NCI-H1436 treated with DMSO at 0.1 percent for 48 hours (cell line): ENCODE measurements around the gene BAHD1.
"Not testable (repeated sequence)": the region's sequence is repeated elsewhere in the genome, so short reads cannot be mapped to it uniquely, and the experiment has no call there.

ENCODE experiments used
- DNase-seq: peaks from one replicate; lab custom pipeline; 2025; lab: John Stamatoyannopoulos, UW

BAHD1 gene

GRCh38 chr15:40445421-40445922, 4.7 kb downstream of the BAHD1 start:
- no peak for DNase-seq

- no peak for DNase-seq
Observed at GRCh38 chr15:40446144-40446543, 5.4 kb downstream of the BAHD1 start.

DNA sequence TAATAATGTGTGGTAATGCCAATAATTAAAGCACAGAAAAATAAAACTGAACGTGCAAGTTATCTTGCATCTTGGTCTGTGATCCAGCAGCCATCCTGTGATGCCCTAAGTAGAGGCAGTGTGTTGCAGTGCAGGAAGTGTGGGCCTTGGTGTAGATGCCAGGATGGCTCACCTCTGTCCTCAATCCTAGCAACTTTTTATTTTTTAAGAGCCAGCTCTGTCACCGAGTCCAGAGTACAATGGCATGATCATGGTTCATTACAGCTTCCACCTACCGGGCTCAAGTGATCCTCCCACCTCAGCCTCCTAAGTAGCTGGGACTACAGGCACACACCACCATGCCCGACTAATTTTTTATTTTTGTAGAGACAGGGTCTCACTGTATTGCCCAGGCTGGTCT, 7.6 kb downstream of the BAHD1 start:
- DNase-seq: no peak

DNA sequence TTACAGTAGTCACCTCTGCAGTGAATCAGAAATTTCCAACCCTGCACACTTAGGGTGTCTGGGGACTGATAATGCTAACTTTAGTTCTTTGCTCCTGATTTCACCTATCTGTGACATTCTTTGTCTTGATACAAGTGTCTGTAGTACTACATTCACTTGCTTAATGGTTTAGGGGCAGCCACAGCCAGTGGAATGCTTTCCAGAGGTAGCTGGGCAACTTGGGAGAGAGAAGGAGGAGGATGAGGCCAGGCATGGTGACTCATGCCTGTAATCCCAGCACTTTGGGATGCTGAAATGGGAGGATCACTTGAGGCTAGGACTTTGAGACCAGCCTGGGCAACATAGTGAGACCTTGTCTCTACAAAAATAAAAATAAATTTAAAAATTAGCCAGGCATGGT, 8.5 kb downstream of the BAHD1 start:
- DNase-seq: no peak

DNA sequence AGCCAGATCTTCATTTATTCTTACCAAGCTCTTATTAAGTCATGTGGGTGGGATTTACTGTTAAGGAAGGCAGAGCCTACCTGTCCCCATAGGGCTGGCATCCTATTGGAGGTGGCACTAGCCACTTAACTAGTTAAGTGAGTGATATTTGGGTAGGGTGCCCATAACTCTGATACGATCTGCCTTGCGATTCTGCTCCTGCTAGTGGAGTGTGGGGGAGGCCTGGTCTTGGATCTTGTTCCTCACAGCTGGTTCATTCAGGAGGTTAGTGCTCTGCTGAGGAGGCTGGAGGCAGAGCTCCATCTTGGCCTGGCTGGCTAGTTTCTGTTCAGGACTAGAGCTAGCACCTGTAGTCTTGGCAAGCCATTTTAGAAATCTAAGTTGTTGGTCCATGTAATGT, 9.3 kb downstream of the BAHD1 start:
- DNase-seq: no peak

DNA sequence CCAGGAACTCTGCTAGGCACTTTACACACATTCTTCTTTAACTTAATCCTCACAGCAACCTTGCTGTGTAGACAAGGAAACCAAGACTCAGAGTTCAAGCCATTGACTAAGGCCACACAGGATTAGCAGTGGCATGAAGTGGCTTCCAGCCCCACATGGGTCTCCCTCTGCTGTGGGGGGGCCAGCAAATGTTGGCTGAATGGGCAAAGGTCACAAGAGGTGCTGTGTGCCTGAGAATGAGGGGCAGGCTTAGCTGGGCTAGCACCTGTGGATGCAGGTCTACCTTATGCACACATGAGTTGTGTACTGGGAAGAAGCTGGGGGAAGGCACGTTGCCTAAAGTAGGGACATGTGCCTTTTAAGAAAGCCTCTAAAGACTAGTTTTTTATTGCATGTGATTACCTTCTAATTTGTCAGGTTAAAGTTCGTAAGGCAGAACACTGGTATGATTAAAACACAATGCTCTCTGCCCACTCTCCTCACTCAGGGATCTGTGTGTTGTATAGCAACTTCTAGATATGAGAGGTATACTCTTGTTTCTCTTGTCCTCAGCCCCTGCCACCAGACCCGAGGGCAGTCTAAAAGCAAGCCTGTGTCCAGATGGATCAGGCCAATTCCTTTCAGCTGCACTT, 10.9 kb downstream of the BAHD1 start:
- no peak for DNase-seq

GRCh38 chr15:40452296-40453090, 11.7 kb downstream of the BAHD1 start:
- DNase-seq: no peak

- not testable (repeated sequence) for DNase-seq
Observed at GRCh38 chr15:40453941-40454340, 13.2 kb downstream of the BAHD1 start.

DNA sequence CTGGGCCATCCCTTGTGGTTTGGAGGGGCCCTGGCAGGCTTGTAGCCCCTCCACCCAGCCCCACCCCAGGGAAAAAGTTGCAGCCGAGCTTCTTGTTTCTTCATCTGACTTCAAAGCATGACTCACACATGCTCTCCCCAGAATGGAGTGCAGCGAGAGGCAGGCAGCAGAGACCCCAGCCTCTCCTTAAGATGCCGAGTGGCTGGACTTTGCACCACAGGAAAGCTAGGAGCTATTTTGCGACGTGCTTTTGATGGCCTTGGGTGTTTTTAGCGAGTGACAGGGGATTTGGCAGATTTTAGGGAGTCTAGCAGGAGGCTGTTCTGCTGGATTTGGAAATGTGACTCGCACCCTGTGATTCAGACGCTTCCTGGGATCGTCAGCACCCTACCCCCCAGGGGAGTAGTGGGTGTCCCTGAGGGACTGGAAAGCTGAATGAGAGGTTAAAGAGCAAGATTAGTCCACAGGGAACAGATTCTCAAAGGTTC, 14.2 kb downstream of the BAHD1 start:
- no peak for DNase-seq

DNA sequence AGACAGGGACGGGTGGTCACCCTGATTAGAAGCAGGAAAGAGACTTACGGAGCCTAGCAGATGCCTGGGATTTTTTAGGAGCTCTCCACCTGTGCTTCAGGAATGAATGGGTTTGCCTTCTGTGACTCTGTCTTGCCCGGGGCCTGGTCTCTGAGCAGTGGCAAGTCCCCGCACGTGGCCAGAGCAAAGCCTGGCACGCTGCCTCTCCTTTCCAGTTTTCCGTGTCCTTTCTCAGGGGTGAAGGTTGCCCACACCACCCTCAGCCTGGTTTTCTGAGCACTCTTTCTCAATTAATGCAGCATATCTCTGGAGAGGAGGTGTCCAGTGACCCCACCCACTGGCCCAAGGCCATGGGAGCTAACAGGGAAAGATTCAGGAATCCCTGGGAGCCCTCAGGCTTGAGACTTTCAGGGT, 15.6 kb downstream of the BAHD1 start:
- no peak for DNase-seq

GRCh38 chr15:40456738-40457137, 16.0 kb downstream of the BAHD1 start:
- no peak for DNase-seq

DNA sequence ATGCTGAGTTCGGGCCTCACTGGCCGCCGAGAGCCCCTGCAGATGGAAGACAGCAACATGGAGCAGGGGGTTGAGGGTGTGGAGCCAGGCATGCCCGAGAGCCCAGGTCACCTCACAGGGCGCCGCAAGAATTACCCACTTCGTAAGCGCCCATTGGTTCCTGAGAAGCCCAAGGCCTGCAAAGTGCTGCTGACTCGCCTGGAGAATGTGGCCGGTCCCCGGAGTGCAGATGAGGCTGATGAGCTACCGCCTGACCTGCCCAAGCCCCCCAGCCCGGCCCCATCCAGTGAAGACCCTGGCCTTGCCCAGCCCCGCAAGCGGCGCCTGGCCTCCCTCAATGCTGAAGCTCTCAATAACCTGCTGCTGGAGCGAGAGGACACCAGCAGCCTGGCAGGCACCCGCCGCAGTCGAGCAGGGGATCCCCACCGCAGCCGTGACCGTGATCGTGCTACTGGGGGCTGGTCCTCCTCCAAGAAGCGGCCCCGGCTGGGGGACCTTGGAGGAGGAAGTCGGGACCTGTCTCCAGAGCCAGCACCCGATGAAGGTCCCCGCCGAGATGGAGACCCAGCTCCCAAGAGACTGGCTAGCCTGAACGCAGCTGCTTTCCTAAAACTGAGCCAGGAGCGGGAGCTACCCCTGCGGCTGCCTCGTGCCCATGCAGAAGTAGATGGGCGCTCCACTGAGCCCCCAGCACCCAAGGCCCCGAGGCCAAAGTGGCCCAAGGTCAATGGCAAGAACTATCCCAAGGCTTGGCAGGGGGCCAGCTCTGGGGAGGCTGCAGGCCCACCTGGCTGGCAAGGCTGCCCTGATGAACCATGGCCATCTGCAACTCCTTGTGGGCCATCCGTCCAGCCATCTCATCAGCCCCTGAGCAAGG, 18.0 kb downstream of the BAHD1 start:
- no peak for DNase-seq

DNA sequence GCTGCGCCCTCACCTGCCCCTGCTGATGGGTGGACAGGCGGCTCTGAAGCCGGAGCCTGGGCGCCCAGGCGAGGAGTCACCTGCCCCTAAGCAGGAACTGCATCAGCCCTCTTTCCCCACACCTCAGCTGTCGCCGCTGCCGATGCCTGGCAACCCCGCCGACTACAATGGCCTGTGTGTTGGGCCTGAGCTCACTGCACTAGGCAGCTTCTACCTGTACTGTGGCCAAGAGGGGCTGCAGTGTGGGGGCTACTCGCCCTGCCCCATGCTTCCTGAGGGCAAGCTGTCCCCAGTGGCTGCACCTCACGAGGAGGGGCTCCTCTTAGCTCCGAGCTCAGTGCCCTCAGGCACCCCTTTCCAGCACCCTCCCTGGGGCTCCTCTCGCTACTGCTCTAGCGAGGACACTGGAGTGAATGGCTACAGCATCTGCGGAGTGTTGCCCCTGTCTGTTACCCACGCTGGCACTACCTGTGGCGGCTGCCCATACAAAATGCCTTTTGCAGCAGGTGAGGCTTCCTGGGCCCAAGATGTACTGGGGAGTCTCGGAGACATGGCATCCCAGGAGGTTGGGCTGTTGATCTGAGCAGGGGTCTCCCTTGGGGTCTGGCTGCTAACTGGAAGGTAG, 18.8 kb downstream of the BAHD1 start:
- no peak for DNase-seq

GRCh38 chr15:40460404-40460803, 19.7 kb downstream of the BAHD1 start:
- DNase-seq: no peak

DNA sequence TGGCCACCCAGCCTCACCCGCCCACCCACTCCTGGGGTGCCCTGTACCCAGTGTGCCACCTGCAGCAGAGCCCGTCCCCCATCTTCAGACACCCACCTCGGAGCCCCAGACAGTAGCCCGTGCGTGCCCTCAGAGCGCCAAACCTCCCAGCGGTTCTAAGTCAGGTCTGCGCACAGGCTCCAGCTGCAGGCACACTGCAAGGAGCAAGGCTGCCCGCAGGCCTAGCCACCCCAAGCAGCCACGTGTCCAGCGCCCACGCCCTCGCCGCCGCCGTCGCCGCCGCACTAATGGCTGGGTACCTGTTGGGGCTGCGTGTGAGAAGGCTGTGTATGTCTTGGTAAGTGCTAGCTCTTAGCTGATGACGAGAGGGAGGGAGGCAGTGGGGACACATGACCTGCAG, 21.2 kb downstream of the BAHD1 start:
- DNase-seq: no peak

GRCh38 chr15:40463279-40463678, 22.5 kb downstream of the BAHD1 start:
- no peak for DNase-seq

- DNase-seq: no peak
Observed at GRCh38 chr15:40463886-40464545, 23.3 kb downstream of the BAHD1 start.

DNA sequence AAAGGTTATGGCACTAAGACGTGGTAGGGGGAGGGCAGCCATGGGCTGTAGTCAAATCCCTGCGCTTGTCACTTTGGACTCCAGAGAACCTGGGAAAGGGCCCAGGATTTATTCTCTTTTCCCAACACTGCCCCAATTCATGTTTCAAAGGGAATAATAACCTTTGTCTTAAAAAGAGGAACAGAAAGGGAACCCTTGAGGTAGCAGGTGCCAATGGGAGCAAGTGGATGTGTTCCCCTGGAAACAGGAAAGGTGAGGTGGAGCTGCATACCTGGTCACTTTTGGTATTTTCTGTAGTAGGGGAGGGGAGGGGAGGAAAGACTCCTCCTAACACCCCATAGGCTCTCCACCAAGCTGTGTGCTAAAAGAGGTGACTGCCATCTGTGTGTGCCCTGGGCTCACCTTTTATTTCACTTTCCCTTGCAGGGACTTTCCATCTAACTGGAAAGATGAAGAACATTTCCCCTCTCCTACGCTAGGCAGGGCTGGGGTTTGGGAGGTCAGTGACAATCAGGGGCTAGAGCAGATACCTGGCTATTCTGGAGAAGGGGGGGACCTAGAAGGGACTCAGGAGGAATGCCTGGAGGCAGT, 23.9 kb downstream of the BAHD1 start:
- no peak for DNase-seq

DNA sequence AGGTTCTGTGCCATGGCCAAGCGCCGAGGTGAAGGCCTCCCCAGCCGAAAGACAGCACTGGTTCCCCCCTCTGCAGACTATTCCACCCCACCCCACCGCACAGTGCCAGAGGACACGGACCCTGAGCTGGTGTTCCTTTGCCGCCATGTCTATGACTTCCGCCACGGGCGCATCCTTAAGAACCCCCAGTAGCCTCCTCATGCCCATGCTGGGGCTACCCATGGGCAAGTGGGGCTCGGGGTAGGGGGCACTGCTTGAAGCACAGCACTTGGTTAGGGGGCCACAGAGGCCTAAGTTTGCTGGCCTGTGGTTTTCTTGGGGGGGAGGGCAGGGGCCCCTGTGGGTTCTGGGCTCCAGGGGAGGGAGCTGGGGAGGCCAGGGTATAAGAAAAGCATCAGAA, 25.2 kb downstream of the BAHD1 start:
- no peak for DNase-seq

- no peak for DNase-seq
Observed at GRCh38 chr15:40466426-40467260, 25.9 kb downstream of the BAHD1 start.
